Astrocyte (in vitro differentiated cells and primary cell): Measurements from ENCODE around the gene TOB1. TPM values are rescaled to one million over a fixed set of nuclear protein-coding genes. Genes with fewer than 3 reads are reported as not detected.

Source experiments
- DNase-seq: peaks from one replicate; pipeline ENCODE4 v3.0.0-alpha.2; 2010; ENCODE audit warnings: low read depth
- FAIRE-seq: peaks from 2 replicates; lab custom pipeline; 2011; peaks lifted over from hg19 to GRCh38; lab: Jason Lieb, UNC
- H2AFZ ChIP-seq: 2 replicates; pipeline ENCODE4 v1.6.0; 2012; ENCODE audit warnings: low read depth, low read length, inconsistent platforms
- H3K27ac ChIP-seq: 2 replicates; pipeline ENCODE4 v1.5.1; 2011; ENCODE audit warnings: low read depth, low read length, inconsistent platforms
- H3K27me3 ChIP-seq: 2 replicates; pipeline ENCODE4 v1.6.0; 2011; ENCODE audit warnings: low read length, inconsistent platforms; ENCODE audit not compliant: insufficient read depth
- H3K36me3 ChIP-seq: 2 replicates; pipeline ENCODE4 v1.5.1; 2011; ENCODE audit warnings: low read length, inconsistent platforms; ENCODE audit not compliant: insufficient read depth
- H3K4me1 ChIP-seq: 2 replicates; pipeline ENCODE4 v1.5.1; 2011; ENCODE audit warnings: low read length, inconsistent platforms; ENCODE audit not compliant: insufficient read depth
- H3K4me2 ChIP-seq: 2 replicates; pipeline ENCODE4 v1.6.0; 2012; ENCODE audit warnings: low read length, inconsistent platforms
- H3K4me3 ChIP-seq: 2 replicates; pipeline ENCODE4 v1.5.1; 2011; ENCODE audit warnings: low read depth, mild to moderate bottlenecking, low read length, inconsistent platforms; ENCODE audit not compliant: insufficient read depth
- H3K79me2 ChIP-seq: 2 replicates; pipeline ENCODE4 v1.6.0; 2012; ENCODE audit warnings: mild to moderate bottlenecking, low read length, inconsistent platforms; ENCODE audit not compliant: insufficient read depth
- H3K9ac ChIP-seq: 2 replicates; pipeline ENCODE4 v1.6.0; 2012; ENCODE audit warnings: mild to moderate bottlenecking, low read length, inconsistent platforms
- H3K9me3 ChIP-seq: 2 replicates; pipeline ENCODE4 v1.5.1; 2012; ENCODE audit warnings: low read depth, mild to moderate bottlenecking, low read length, inconsistent platforms; ENCODE audit not compliant: insufficient read depth
- H4K20me1 ChIP-seq: 2 replicates; pipeline ENCODE4 v1.6.0; 2012; ENCODE audit warnings: low read length, inconsistent platforms; ENCODE audit not compliant: insufficient read depth
- H3K27ac Mint-ChIP-seq: one replicate; pipeline ENCODE4 v1.8.0; 2021; ENCODE audit warnings: mild to moderate bottlenecking, mixed read lengths; ENCODE audit not compliant: unreplicated experiment
- H3K27me3 Mint-ChIP-seq: one replicate; pipeline ENCODE4 v1.8.0; 2021; ENCODE audit warnings: low read depth, mixed read lengths; ENCODE audit not compliant: unreplicated experiment
- H3K36me3 Mint-ChIP-seq: one replicate; pipeline ENCODE4 v1.8.0; 2021; ENCODE audit warnings: low read depth, mixed read lengths; ENCODE audit not compliant: unreplicated experiment
- H3K4me1 Mint-ChIP-seq: one replicate; pipeline ENCODE4 v1.8.0; 2021; ENCODE audit warnings: low read depth, mixed read lengths; ENCODE audit not compliant: unreplicated experiment
- H3K4me3 Mint-ChIP-seq: one replicate; pipeline ENCODE4 v1.8.0; 2021; ENCODE audit warnings: mild to moderate bottlenecking, moderate library complexity, mixed read lengths; ENCODE audit not compliant: unreplicated experiment
- H3K9me3 Mint-ChIP-seq: one replicate; pipeline ENCODE4 v1.8.0; 2021; ENCODE audit warnings: mild to moderate bottlenecking, mixed read lengths; ENCODE audit not compliant: unreplicated experiment
- EZH2 ChIP-seq: IDR thresholded peaks from 2 replicates; pipeline ENCODE4 v1.6.1; 2012; ENCODE audit warnings: mild to moderate bottlenecking, low read length, inconsistent platforms; ENCODE audit not compliant: insufficient read depth
- total RNA-seq: library from RNA; stranded (reverse); gene quantifications from 2 replicates; pipeline ENCODE4 v1.2.1, GENCODE V29; 2021
- TF ChIP-seq, protein P1 (sequence below): IDR thresholded peaks from 2 replicates; pipeline ENCODE4 v1.5.1; 2011; ENCODE audit warnings: low read depth, mild to moderate bottlenecking, inconsistent platforms, low read length, moderate library complexity; ENCODE audit not compliant: insufficient read depth

TOB1 gene
- total RNA-seq, 1 donor from 2014 or later = 71.6 TPM

- H3K27me3 Mint-ChIP-seq = peaks cover 16% of the 10 kb centered on the region
- Histone ChIP-seq H3K4me3 (no peak overlapping the region), H3K27me3 (no peaks in the 10 kb centered on the region), H3K79me2 (no peaks in the 10 kb centered on the region), H3K9me3 (no peaks in the 10 kb centered on the region), H3K4me2 (no peak overlapping the region), H4K20me1 (no peaks in the 10 kb centered on the region), H2AFZ (no peak overlapping the region), H3K9ac (no peak overlapping the region), H3K4me1 (peaks cover 6% of the 10 kb centered on the region), H3K27ac (no peak overlapping the region), H3K36me3 (no peaks in the 10 kb centered on the region)
- H3K4me3 Mint-ChIP-seq = no peak overlapping the region
- H3K4me1 Mint-ChIP-seq = peaks cover 13% of the 10 kb centered on the region
- no peaks in the 10 kb centered on the region for H3K36me3 Mint-ChIP-seq
- no peak for TF ChIP-seq EZH2
- TF ChIP-seq, protein P1, sequence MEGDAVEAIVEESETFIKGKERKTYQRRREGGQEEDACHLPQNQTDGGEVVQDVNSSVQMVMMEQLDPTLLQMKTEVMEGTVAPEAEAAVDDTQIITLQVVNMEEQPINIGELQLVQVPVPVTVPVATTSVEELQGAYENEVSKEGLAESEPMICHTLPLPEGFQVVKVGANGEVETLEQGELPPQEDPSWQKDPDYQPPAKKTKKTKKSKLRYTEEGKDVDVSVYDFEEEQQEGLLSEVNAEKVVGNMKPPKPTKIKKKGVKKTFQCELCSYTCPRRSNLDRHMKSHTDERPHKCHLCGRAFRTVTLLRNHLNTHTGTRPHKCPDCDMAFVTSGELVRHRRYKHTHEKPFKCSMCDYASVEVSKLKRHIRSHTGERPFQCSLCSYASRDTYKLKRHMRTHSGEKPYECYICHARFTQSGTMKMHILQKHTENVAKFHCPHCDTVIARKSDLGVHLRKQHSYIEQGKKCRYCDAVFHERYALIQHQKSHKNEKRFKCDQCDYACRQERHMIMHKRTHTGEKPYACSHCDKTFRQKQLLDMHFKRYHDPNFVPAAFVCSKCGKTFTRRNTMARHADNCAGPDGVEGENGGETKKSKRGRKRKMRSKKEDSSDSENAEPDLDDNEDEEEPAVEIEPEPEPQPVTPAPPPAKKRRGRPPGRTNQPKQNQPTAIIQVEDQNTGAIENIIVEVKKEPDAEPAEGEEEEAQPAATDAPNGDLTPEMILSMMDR = no peak
- DNase-seq (no peak), FAIRE-seq (no peak)
- no peaks in the 10 kb centered on the region for H3K9me3 Mint-ChIP-seq
- H3K27ac Mint-ChIP-seq = peak overlapping the region; percentile 34
Observed at GRCh38 chr17:50839591-50840310, 26.4 kb downstream of the TOB1 start.

DNA sequence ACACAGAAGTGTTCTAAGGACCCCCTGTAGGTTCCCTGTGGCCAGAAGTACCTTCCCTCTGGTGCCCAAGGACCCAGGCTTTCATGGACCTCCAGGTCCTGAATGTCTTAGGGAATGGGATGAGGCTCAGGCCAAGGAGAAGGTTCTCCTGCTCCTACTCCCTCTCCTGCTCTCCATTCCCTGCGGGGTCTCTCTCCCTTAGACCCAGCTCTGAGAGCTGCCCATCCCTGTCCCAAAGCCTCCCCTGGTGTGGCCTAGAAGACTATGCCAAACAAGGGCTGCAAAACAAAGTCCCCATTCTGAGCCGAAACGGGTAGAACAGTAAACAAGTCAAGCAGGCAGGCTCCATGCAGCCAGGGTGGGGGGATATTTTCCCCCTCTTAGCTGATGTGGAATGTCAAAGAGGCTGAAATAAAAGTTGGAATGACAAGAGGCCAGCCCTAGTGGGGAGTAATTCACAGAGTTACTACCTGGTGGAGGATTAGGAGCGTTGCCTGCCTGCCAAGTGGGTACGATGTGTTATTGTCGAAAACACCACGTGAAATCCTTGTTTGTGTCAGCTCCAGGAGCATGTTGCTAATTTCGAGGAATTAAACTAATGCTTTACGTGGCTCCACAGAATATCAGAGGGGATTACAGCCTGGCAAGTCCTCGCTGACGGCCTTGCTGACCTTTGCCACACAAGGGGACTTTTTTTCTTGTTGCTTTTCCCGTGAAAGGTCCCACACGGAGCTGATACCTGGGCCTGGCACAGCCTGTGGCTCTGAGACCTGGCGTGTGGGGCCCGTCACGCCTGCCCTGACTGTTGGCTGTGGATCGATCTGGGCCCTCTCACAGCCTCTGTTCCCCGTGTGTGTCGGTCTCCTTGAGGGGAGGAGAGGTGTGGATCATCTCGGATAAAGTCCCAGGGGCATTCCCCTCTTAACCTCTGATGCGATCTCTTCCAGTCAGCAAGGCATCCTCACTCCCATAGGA lies 27.9 kb downstream of the TOB1 start:
- H3K4me3 ChIP-seq = no peak overlapping the region
- Mint-ChIP-seq H3K9me3 (no peaks in the 10 kb centered on the region), H3K36me3 (no peaks in the 10 kb centered on the region), H3K4me1 (peaks cover 16% of the 10 kb centered on the region), H3K4me3 (no peak overlapping the region), H3K27me3 (peaks cover 22% of the 10 kb centered on the region), H3K27ac (no peak overlapping the region)
- no peaks in the 10 kb centered on the region for H4K20me1 ChIP-seq
- H3K4me1 ChIP-seq = peaks cover 10% of the 10 kb centered on the region
- H3K9me3 ChIP-seq = no peaks in the 10 kb centered on the region
- H3K36me3 ChIP-seq = no peaks in the 10 kb centered on the region
- TF ChIP-seq, protein P1 = no peak
- TF ChIP-seq EZH2 = no peak
- no peak overlapping the region for H3K9ac ChIP-seq
- no peaks in the 10 kb centered on the region for H3K79me2 ChIP-seq
- FAIRE-seq (no peak), DNase-seq (no peak)
- H2AFZ ChIP-seq = no peak overlapping the region
- no peak overlapping the region for H3K27ac ChIP-seq
- H3K4me2 ChIP-seq = no peak overlapping the region
- no peaks in the 10 kb centered on the region for H3K27me3 ChIP-seq
